Uterus (tissue), 4 donors: ENCODE measurements around the gene CYS1. TPM values are rescaled to one million over a fixed set of nuclear protein-coding genes. Genes with fewer than 3 reads are reported as not detected.

ENCODE experiments used
- DNase-seq, 2 donors: peaks; one replicate each; pipeline ENCODE4 v3.0.0-alpha.2; 2019 to 2020
- H3K27ac ChIP-seq, 2 donors: fragments of 200-600 bp; sonication (generic); 1 replicate in 1 of 2; 2 replicates in 1 of 2; pipeline ENCODE4 v1.5.1; 2016 to 2018
- H3K27me3 ChIP-seq, 2 donors: fragments of 200-600 bp; sonication (generic); one replicate each; pipeline ENCODE4 v1.5.1; 2018 to 2019; ENCODE audit warnings: control low read depth in 1 of 2
- H3K36me3 ChIP-seq, 2 donors: fragments of 200-600 bp; sonication (generic); one replicate each; pipeline ENCODE4 v1.5.1; 2019; ENCODE audit warnings: control low read depth in 1 of 2
- H3K4me1 ChIP-seq, 2 donors: fragments of 200-600 bp; sonication (generic); one replicate each; pipeline ENCODE4 v1.5.1; 2018 to 2019; ENCODE audit warnings: control low read depth in 1 of 2
- H3K4me3 ChIP-seq, 2 donors: fragments of 200-600 bp; sonication (generic); 1 replicate in 1 of 2; 2 replicates in 1 of 2; pipeline ENCODE4 v1.5.1; 2018 to 2019; ENCODE audit warnings: mild to moderate bottlenecking in 1 of 2
- H3K9me3 ChIP-seq, 2 donors: fragments of 200-600 bp; sonication (generic); one replicate each; pipeline ENCODE4 v1.5.1; 2019; ENCODE audit warnings: control low read depth in 1 of 2
- POLR2A ChIP-seq, 2 donors: fragments of 450-650 bp; IDR thresholded peaks; one replicate each; pipeline ENCODE4 v1.6.1; 2016; ENCODE audit warnings: antibody characterized with exemption in 2 of 2, mild to moderate bottlenecking in 1 of 2, moderate library complexity in 1 of 2
- intact Hi-C: fragments of 100-400 bp; cut with DNase I; formaldehyde crosslinking; loops from one replicate; pipeline ENCODE4 v1.15.1; 2023; ENCODE audit warnings: low total_unique reads
- total RNA-seq, 4 donors: library from RNA; depleted of rRNA in 3 of 4; stranded (reverse); fragments of >200 nt in 3 of 4; gene quantifications; one replicate each; pipeline versions ENCODE4 v1.1.0 to v1.2.4, GENCODE V29; 2014 to 2023
- TF ChIP-seq, protein P1 (sequence below), 4 experiments: fragments of 200-600 bp in 2 of 4; fragments of 450-650 bp in 2 of 4; sonication (generic) in 2 of 4; IDR thresholded peaks; one replicate each; pipeline ENCODE4 v1.5.1; 2016 to 2019; ENCODE audit warnings: antibody characterized with exemption in 4 of 4, mild to moderate bottlenecking in 2 of 4, moderate library complexity in 1 of 4
- donor health status: DM: yes; HTN: yes; CAD: no.

CYS1 gene
- total RNA-seq, 4 donors from 2014 or later, result 7.2 to 15.5 (median 11.2) TPM

DNA sequence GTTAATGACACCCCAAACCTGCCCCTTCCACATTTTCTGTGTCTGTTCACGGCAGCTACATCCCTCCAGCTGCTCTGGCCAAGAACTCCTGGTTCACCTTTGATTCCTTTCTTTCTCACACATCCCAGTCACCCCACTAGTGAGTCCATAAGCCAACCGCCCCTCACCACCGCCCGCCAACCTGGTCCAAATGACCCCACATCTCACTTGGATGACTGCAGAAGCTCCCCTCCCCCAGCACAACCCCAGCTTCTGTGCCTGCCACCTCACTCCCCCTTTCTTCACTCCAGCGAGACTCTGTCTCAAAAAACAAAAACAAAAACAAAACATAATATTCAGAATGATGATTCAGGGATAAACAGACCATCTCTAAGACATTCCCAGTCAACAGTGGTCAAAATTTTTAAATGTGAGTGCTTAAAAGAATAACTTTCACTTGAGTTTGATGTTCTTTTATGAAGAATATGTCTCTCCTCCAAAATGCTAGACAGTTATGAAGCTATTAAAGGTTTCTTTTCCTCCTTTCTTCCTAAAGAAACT, 3.2 kb downstream of the CYS1 start:
- H3K27me3 ChIP-seq, result no peaks in the 10 kb centered on the region
- intact Hi-C loops, result no loop called here
- H3K27ac ChIP-seq, result no peak overlapping the region
- no peaks in the 10 kb centered on the region for H3K9me3 ChIP-seq
- DNase-seq, result no peak
- TF ChIP-seq POLR2A (IDR thresholded peaks at IDR 0.05), result no peak
- TF ChIP-seq, protein P1, sequence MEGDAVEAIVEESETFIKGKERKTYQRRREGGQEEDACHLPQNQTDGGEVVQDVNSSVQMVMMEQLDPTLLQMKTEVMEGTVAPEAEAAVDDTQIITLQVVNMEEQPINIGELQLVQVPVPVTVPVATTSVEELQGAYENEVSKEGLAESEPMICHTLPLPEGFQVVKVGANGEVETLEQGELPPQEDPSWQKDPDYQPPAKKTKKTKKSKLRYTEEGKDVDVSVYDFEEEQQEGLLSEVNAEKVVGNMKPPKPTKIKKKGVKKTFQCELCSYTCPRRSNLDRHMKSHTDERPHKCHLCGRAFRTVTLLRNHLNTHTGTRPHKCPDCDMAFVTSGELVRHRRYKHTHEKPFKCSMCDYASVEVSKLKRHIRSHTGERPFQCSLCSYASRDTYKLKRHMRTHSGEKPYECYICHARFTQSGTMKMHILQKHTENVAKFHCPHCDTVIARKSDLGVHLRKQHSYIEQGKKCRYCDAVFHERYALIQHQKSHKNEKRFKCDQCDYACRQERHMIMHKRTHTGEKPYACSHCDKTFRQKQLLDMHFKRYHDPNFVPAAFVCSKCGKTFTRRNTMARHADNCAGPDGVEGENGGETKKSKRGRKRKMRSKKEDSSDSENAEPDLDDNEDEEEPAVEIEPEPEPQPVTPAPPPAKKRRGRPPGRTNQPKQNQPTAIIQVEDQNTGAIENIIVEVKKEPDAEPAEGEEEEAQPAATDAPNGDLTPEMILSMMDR (IDR thresholded peaks at IDR 0.05), result no peak
- no peaks in the 10 kb centered on the region for H3K36me3 ChIP-seq
- H3K4me3 ChIP-seq, result no peak overlapping the region
- peaks cover 0 to 9% of the 10 kb centered on the region in 2 donors for H3K4me1 ChIP-seq

DNA sequence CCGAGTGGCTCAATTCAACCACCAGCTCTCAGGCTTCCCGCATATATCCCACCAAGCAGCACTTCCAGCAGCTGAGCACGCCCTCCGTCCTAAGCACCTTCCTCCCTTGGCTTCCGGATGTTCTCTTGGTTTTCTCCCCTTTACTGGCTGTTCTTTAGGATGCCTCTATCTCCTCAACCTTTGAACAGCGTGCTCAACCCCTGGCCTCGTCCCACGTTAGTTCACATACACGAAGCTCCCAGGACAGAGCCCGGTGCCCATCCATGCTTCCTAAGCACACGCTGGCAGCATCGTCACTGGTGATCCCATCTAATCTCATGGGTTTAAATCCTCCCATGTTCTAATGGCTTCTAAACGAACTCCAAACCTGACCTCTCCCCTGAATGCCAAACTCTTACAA, 3.7 kb downstream of the CYS1 start:
- no peak overlapping the region for H3K4me3 ChIP-seq
- peaks cover 0 to 9% of the 10 kb centered on the region in 2 donors for H3K4me1 ChIP-seq
- H3K27me3 ChIP-seq, result no peaks in the 10 kb centered on the region
- intact Hi-C loops, result no loop called here
- H3K36me3 ChIP-seq, result no peaks in the 10 kb centered on the region
- H3K9me3 ChIP-seq, result no peaks in the 10 kb centered on the region
- H3K27ac ChIP-seq, result no peak overlapping the region
- TF ChIP-seq POLR2A (IDR thresholded peaks at IDR 0.05), result no peak
- TF ChIP-seq, protein P1 (IDR thresholded peaks at IDR 0.05), result no peak
- no peak for DNase-seq

DNA sequence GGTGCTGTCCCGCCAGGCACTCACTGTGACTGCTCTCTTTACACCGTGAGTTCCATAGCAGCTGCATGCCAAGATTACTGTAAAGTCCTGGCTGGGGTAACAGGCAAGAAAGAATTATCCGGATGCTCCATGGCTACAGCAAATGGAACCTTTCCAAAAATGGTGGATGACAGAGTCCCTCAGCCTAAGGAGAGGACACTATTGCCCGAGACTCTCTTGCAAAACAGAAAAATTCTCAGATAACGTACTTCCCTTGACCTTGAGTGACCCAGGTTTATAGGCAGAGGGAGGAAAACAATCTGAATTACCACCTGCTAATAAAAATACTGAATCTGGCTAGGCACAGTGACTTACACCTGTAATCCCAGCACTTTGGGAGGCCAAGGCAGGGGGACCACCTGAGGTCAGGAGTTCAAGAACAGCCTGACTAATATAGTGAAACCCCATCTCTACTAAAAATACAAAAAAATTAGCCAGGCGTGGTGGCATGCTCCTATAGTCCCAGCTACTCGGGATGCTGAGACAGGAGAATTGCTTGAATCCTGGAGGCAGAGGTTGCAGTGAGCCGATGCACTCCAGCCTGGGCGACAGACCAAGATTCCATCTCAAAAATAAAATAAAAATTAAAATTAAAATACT, 4.5 kb downstream of the CYS1 start:
- Histone ChIP-seq H3K4me3 (no peak overlapping the region), H3K27ac (no peak overlapping the region), H3K36me3 (no peaks in the 10 kb centered on the region), H3K27me3 (no peaks in the 10 kb centered on the region), H3K4me1 (peaks cover 0 to 9% of the 10 kb centered on the region in 2 donors), H3K9me3 (no peaks in the 10 kb centered on the region)
- intact Hi-C loops, result no loop called here
- DNase-seq, result no peak
- no peak for TF ChIP-seq POLR2A (IDR thresholded peaks at IDR 0.05)
- TF ChIP-seq, protein P1 (IDR thresholded peaks at IDR 0.05), result no peak

DNA sequence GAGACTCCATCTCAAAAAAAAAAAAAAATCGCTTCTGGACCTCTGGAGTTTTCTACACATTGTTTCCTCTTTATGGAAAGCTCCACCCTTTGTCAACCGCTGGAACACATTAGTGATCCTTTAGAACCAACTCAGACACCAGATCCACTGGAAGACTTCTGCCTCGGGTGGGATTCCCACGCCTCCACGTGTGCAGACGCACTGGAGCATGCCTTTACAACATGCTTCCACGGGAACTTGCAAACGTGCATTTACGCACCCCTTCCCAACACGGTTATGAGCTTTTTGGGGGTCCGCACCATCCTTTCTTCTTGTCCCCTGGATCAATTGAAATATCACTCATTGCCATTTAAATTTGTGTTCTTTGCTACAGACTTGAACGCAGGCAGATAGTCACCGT, 5.1 kb downstream of the CYS1 start:
- no peak for DNase-seq
- Histone ChIP-seq H3K4me3 (no peak overlapping the region), H3K36me3 (no peaks in the 10 kb centered on the region), H3K27me3 (no peaks in the 10 kb centered on the region), H3K4me1 (peaks cover 0 to 4% of the 10 kb centered on the region in 2 donors), H3K27ac (no peak overlapping the region), H3K9me3 (no peaks in the 10 kb centered on the region)
- TF ChIP-seq, protein P1 (IDR thresholded peaks at IDR 0.05), result no peak
- TF ChIP-seq POLR2A (IDR thresholded peaks at IDR 0.05), result no peak
- intact Hi-C loops, result no loop called here

DNA sequence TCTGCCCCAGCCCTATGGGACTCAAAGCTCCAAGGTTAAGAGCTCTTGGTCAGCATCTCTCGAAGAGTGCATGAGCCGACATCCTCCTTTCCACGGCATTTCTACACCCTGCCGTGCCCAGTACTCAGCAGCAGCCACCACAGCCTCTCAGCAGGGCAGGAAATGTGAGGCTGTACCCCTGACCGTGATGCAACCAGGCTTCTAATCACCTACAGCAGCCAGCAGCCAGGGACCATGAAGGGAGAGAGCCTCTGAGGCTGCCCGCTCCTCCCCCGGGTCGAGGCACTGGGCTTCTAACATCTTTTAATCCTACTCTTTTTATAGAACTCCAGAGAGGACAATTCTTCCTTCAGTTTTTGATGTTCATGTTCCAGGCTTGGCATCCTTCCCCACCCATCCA, 6.5 kb downstream of the CYS1 start:
- Histone ChIP-seq H3K9me3 (no peaks in the 10 kb centered on the region), H3K4me1 (no peaks in the 10 kb centered on the region), H3K36me3 (no peaks in the 10 kb centered on the region), H3K27ac (no peak overlapping the region), H3K27me3 (no peaks in the 10 kb centered on the region), H3K4me3 (no peak overlapping the region)
- DNase-seq, result no peak
- intact Hi-C loops, result no loop called here
- TF ChIP-seq POLR2A (IDR thresholded peaks at IDR 0.05), result no peak
